ENCODE data around the gene ISYNA1. TPM values are rescaled to one million over a fixed set of nuclear protein-coding genes. Genes with fewer than 3 reads are reported as not detected.

Gene ISYNA1
- total and polyA plus RNA-seq, 2 experiments from 2014 or later: 191 to 208 TPM

- Histone ChIP-seq H3K27ac (ENCODE audit: low read depth) (no peak overlapping the region), H3K4me3 (no peak overlapping the region), H3K9me2 (ENCODE audit: insufficient read depth) (no peaks in the 10 kb centered on the region), H3K36me3 (ENCODE audit: insufficient read depth) (no peaks in the 10 kb centered on the region), H3K79me2 (replicated peaks; ENCODE audit: insufficient read depth) (no peaks in the 10 kb centered on the region), H3K4me2 (no peak overlapping the region), H3F3A (replicated peaks; ENCODE audit: low read depth) (peaks cover 14% of the 10 kb centered on the region; the same call in 1 of the 2 replicates), H2AFZ (no peak overlapping the region), H3K4me1 (ENCODE audit: insufficient read depth) (peaks cover 15% of the 10 kb centered on the region), H4K20me1 (replicated peaks; ENCODE audit: insufficient read depth) (no peaks in the 10 kb centered on the region; the same call in none of the 2 replicates), H3K27me3 (ENCODE audit: insufficient read depth) (no peaks in the 10 kb centered on the region)
- Mint-ChIP-seq H3K27ac (0 out of 2 replicates have a peak overlapping the region, but pooled peaks have one; percentile 36), H3K9me3 (peaks cover 4% of the 10 kb centered on the region), H3K27me3 (ENCODE audit: insufficient read depth, low read depth, poor library complexity) (peaks cover 22% of the 10 kb centered on the region), H3K36me3 (ENCODE audit: low read depth) (peaks cover 9% of the 10 kb centered on the region), H3K4me1 (peaks cover 20% of the 10 kb centered on the region), H3K4me3 (no peak overlapping the region)
- DNase-seq (ENCODE audit: low spot score) (no peak), ATAC-seq (no peak)
- TF ChIP-seq POLR2AphosphoS5 (IDR thresholded peaks at IDR 0.05; ENCODE audit: low read depth) (no peak), ZNF331 (CRISPR knock-in tag; IDR thresholded peaks at IDR 0.05; ENCODE audit: low read depth) (no peak), EZH2phosphoT487 (IDR thresholded peaks at IDR 0.05; ENCODE audit: unreplicated experiment) (no peak), CTCF (conservative IDR thresholded peaks at IDR 0.05; ENCODE audit: low read depth in 2 of 2) (no peak), ZNF114 (CRISPR knock-in tag; IDR thresholded peaks at IDR 0.05) (no peak), NANOG (IDR thresholded peaks at IDR 0.05; ENCODE audit: borderline replicate concordance) (no peak), JUNB (IDR thresholded peaks at IDR 0.05; ENCODE audit: unreplicated experiment) (no peak), CREB1 (CRISPR knock-in tag; IDR thresholded peaks at IDR 0.05; ENCODE audit: low read depth) (no peak), EZH2 (IDR thresholded peaks at IDR 0.05; ENCODE audit: low read depth, unreplicated experiment) (no peak), REST (IDR thresholded peaks at IDR 0.05; ENCODE audit: unreplicated experiment) (no peak), ZNF462 (CRISPR knock-in tag; IDR thresholded peaks at IDR 0.05) (no peak), STAT1 (IDR thresholded peaks at IDR 0.05; ENCODE audit: unreplicated experiment) (no peak)
- TF ChIP-seq, protein P1, sequence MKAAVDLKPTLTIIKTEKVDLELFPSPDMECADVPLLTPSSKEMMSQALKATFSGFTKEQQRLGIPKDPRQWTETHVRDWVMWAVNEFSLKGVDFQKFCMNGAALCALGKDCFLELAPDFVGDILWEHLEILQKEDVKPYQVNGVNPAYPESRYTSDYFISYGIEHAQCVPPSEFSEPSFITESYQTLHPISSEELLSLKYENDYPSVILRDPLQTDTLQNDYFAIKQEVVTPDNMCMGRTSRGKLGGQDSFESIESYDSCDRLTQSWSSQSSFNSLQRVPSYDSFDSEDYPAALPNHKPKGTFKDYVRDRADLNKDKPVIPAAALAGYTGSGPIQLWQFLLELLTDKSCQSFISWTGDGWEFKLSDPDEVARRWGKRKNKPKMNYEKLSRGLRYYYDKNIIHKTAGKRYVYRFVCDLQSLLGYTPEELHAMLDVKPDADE (IDR thresholded peaks at IDR 0.05): no peak
Measured at GRCh38 chr19:18443406-18443805, 5.5 kb upstream of the ISYNA1 start.
